Raji (cell line): ENCODE data around the gene BPIFA1.

ENCODE experiments used
- POLR2A ChIP-seq: IDR thresholded peaks from 2 replicates; pipeline ENCODE4 v1.6.1; 2011; ENCODE audit warnings: low read depth, low read length, control low read depth; ENCODE audit not compliant: insufficient read depth

Gene BPIFA1

DNA sequence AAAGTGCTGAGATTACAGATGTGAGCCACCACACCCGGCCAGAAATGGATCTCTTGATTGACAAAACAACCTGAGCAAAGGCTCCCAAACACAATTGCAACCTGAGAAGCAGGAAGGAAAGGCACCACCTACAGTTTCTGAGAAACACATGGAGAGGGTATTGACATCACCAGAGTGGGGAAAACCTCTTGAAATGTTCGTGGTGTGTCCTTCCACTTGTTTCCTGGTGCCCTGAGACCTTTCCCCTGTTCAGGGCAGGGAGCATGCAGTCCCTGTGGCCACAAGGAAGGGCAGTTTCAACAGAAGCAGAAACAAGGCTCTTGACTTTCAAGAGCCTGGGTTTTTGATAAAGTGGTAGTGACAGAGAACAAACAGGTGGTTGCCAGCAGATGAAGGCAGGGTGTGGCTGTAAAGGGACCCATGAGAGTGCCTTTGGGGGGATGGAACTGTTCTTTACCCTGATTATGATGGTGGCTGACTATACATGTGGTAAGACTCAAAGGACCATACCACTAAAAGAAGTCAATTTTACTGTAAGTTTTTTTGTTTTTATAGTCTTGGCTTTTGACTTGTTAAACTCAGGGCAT, 3.2 kb upstream of the BPIFA1 start:
- TF ChIP-seq POLR2A = no peak

- no peak for TF ChIP-seq POLR2A
These were observed 2.5 kb upstream of the BPIFA1 start for GRCh38 chr20:33233129-33233774.

GRCh38 chr20:33234050-33234449, 1.7 kb upstream of the BPIFA1 start:
- TF ChIP-seq POLR2A = no peak

DNA sequence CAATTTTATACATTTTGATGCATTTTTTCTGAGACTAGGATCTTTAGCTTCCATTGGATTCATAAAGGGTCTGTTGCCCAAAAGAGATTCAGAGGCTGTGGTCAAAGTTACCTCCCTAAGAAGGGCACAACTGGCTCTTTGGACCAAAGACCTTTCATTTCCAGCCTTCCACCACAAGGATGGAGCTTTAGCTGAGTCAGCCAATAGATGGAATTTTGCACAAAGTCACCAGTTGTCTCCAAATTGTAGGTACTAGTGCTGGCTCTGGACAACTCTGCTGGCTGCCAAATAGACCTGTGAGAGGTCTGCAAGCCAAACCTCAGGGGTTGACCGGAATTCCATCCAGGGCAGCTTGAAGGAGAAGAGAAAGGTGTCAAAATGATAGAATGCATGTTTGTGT, 555 bp downstream of the BPIFA1 start:
- TF ChIP-seq POLR2A = no peak

DNA sequence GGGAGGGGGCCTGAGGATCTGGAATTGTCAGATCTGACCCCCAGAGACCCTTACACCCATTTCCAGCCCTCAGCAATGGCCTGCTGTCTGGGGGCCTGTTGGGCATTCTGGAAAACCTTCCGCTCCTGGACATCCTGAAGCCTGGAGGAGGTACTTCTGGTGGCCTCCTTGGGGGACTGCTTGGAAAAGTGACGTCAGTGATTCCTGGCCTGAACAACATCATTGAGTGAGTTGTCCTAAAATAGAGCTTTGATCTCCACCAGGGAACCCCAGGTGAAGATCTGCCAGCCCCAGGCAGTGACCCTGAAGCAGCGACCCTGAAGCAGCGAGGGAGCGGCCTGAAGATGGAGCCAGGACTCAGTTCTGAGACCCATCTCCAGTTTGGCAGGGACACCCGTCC, 2.2 kb downstream of the BPIFA1 start:
- TF ChIP-seq POLR2A = no peak

DNA sequence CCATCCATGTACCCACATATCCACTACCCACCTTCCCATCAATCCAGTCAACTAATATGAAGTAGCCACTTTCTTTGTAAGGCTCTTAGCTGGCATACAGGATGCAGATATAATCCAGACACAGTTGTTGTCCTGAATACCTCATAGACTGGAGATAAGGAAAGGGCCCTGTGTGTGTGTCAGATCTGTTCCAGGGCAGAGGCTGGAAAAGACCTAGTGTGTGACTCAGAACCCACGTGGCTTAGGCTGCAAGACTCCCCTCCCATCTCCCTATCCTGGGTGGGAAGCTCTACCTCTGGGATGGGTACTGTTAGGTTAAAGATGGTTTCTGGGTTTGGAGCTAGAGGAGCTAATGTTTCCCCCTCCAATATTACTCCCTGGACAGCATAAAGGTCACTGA, 3.6 kb downstream of the BPIFA1 start:
- TF ChIP-seq POLR2A = no peak

DNA sequence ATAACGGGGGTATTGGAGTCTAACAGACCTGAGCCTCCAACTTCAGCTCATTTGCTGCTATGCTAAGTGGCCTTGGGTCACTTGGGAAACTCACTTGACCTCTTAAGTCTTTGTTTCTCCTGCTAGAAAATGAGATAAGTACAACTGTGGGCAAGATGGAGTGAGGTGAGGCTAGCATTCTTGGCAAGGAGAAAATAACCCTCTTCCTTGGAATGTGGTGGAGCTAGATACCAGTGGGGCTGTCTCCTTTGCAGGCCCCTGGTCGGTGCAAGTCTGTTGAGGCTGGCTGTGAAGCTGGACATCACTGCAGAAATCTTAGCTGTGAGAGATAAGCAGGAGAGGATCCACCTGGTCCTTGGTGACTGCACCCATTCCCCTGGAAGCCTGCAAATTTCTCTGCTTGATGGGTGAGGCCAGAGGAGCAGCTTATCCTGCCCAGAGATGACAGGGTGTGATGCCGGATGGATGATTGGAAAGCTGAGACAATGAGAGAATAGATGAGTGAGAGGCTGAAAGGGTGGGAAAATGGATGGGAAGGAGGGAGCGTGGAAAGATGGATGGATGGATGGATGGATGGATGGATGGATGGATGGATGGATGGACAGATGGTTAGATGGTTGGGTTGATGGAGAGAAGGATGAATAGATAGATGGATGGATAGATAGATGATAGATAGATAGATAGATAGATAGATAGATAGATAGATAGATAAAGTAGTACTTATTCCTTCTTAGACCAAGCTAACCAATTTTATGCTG, 4.4 kb downstream of the BPIFA1 start:
- no peak for TF ChIP-seq POLR2A

GRCh38 chr20:33240923-33241322, 5.1 kb downstream of the BPIFA1 start:
- no peak for TF ChIP-seq POLR2A

GRCh38 chr20:33242319-33243100, 6.7 kb downstream of the BPIFA1 start:
- TF ChIP-seq POLR2A = no peak

- no peak for TF ChIP-seq POLR2A
These were observed 10.3 kb downstream of the BPIFA1 start for GRCh38 chr20:33246077-33246476.

DNA sequence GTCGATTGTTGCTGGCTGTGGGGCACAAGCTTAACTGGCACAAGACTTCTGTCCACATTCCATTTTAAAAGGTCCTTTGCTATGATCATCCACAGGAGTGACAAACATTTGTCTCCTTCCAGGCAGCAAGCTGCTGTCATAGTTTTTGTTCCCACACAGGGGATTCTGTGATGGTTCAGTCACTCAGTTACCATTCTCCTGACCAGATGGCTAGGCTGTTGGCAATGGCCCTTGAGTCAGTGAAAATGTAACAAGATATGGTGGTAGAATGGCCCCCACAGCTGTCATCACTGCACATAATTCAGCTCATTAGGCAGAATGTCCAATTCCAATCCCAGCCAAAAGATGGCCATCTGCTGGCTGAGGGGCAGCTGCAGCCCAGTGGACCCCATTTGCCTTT, 13.7 kb downstream of the BPIFA1 start:
- TF ChIP-seq POLR2A = no peak

- TF ChIP-seq POLR2A = no peak
These were observed 14.9 kb downstream of the BPIFA1 start for GRCh38 chr20:33250666-33251065.

DNA sequence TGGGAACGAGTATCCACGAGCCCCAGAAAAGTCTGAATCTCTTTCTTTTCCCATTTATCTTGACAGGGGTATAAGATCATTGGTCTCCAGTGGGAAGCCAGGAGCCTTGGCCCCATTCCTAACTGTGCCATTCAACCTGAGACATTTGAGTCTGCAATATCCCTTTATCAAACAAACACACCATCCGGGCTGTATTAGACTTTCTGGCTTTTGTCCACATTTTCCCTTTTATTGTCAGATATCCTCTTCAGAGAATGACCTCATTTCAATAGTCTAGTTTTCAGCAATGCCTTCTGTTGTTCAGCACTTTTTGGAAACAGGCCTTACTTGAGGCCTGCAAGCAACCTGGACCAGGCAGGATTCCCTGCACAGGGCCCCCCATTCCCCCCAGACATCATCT, 15.7 kb downstream of the BPIFA1 start:
- TF ChIP-seq POLR2A = no peak

- no peak for TF ChIP-seq POLR2A
These were observed 16.7 kb downstream of the BPIFA1 start for GRCh38 chr20:33252460-33252859.

- TF ChIP-seq POLR2A = no peak
These were observed 19.2 kb downstream of the BPIFA1 start for GRCh38 chr20:33255005-33255404.
